ENCODE results near the gene SRGAP2B.
"Not testable (repeated sequence)": the region's sequence is repeated elsewhere in the genome, so short reads cannot be mapped to it uniquely, and the experiment has no call there.

Gene SRGAP2B

GRCh38 chr1:144998981-144999273 lies 96.2 kb downstream of the SRGAP2B start:
- DNase-seq (ENCODE audit: low read depth in 3 of 3, low spot score in 1 of 3), result not testable (repeated sequence)

GRCh38 chr1:144998134-144998980 lies 96.8 kb downstream of the SRGAP2B start:
- not testable (repeated sequence) for DNase-seq (ENCODE audit: low read depth in 3 of 3, low spot score in 1 of 3)

GRCh38 chr1:144995833-144996410 lies 99.2 kb downstream of the SRGAP2B start:
- DNase-seq (ENCODE audit: low read depth in 3 of 3, low spot score in 1 of 3), result not testable (repeated sequence)

- DNase-seq (ENCODE audit: low read depth in 3 of 3, low spot score in 1 of 3), result not testable (repeated sequence)
Measured at GRCh38 chr1:144992915-144993314, 102.2 kb downstream of the SRGAP2B start.

- DNase-seq (ENCODE audit: low read depth in 3 of 3, low spot score in 1 of 3), result not testable (repeated sequence)
Measured at GRCh38 chr1:144990611-144991010, 104.5 kb downstream of the SRGAP2B start.

- not testable (repeated sequence) for DNase-seq (ENCODE audit: low read depth in 3 of 3, low spot score in 1 of 3)
Measured at GRCh38 chr1:144987131-144987530, 108.0 kb downstream of the SRGAP2B start.

- not testable (repeated sequence) for DNase-seq (ENCODE audit: low read depth in 3 of 3, low spot score in 1 of 3)
Measured at GRCh38 chr1:144986171-144986860, 108.8 kb downstream of the SRGAP2B start.

- DNase-seq (ENCODE audit: low read depth in 3 of 3, low spot score in 1 of 3), result not testable (repeated sequence)
Measured at GRCh38 chr1:144985550-144986170, 109.5 kb downstream of the SRGAP2B start.

GRCh38 chr1:144982802-144983525 lies 112.2 kb downstream of the SRGAP2B start:
- not testable (repeated sequence) for DNase-seq (ENCODE audit: low read depth in 3 of 3, low spot score in 1 of 3)

- DNase-seq (ENCODE audit: low read depth in 3 of 3, low spot score in 1 of 3), result not testable (repeated sequence)
Measured at GRCh38 chr1:144981157-144981556, 114.0 kb downstream of the SRGAP2B start.

GRCh38 chr1:144979960-144980595 lies 115.0 kb downstream of the SRGAP2B start:
- not testable (repeated sequence) for DNase-seq (ENCODE audit: low read depth in 3 of 3, low spot score in 1 of 3)

GRCh38 chr1:144977856-144978255 lies 117.3 kb downstream of the SRGAP2B start:
- DNase-seq (ENCODE audit: low read depth in 3 of 3, low spot score in 1 of 3), result not testable (repeated sequence)

GRCh38 chr1:144971936-144972335 lies 123.2 kb downstream of the SRGAP2B start:
- DNase-seq (ENCODE audit: low read depth in 3 of 3, low spot score in 1 of 3), result not testable (repeated sequence)

- not testable (repeated sequence) for DNase-seq (ENCODE audit: low read depth in 3 of 3, low spot score in 1 of 3)
Measured at GRCh38 chr1:144966488-144966887, 128.6 kb downstream of the SRGAP2B start.

GRCh38 chr1:144964765-144965164 lies 130.4 kb downstream of the SRGAP2B start:
- not testable (repeated sequence) for DNase-seq (ENCODE audit: low read depth in 3 of 3, low spot score in 1 of 3)

GRCh38 chr1:144964186-144964585 lies 130.9 kb downstream of the SRGAP2B start:
- DNase-seq (ENCODE audit: low read depth in 3 of 3, low spot score in 1 of 3), result not testable (repeated sequence)

- not testable (repeated sequence) for DNase-seq (ENCODE audit: low read depth in 3 of 3, low spot score in 1 of 3)
Measured at GRCh38 chr1:144963571-144963970, 131.6 kb downstream of the SRGAP2B start.

- not testable (repeated sequence) for DNase-seq (ENCODE audit: low read depth in 3 of 3, low spot score in 1 of 3)
Measured at GRCh38 chr1:144961604-144962583, 133.2 kb downstream of the SRGAP2B start.

- not testable (repeated sequence) for DNase-seq (ENCODE audit: low read depth in 3 of 3, low spot score in 1 of 3)
Measured at GRCh38 chr1:144960929-144961488, 134.1 kb downstream of the SRGAP2B start.

All from stimulated activated CD4-positive, alpha-beta T cell treated with anti-CD3 and anti-CD28 coated beads, TNF-alpha, amount 100 ng/mL, for 1 hour (primary cell).